ENCODE measurements around the gene HSPBAP1. TPM values are rescaled to one million over a fixed set of nuclear protein-coding genes. Genes with fewer than 3 reads are reported as not detected.
A peak's percentile ranks its signal among the peaks of the same experiment; 100 is the strongest.

Gene HSPBAP1
- total and polyA plus RNA-seq, 2 of the 4 experiments (the other 2 are of a cell fraction): 2.6 to 4.8 TPM

DNA sequence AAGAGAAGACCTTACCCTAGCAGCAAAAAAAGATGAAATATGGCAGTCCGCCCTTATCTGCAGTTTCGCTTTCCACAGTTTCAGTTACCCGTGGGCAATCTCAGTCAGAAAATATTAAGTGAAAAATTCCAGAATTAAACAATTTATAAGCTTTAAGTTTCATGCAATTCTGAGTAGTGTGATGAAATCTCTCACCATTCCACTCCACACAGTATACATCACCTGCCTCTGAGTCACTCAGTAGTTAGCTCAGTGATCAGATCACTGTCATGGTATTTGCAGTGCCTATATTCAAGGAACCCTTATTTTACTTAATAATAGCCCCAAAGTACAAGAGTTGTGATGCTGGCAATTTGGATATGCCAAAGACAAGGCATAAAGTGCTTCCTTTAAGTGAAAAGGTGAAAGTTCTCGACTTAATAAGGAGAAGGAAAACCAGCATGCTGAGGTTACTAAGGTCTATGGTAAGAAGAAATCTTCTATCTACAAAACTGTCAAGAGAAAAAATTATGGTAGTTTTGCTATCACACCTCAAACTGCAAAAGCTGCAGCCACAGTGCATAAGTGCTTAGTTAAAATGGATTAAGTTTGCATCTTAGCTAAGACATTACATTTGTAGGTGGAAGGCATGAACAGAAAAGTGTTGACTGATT lies 48.1 kb downstream of the HSPBAP1 start:
- Histone ChIP-seq H3K9me1 (ENCODE audit: insufficient read depth, low read length) (no peaks in the 10 kb centered on the region), H2AFZ (replicated peaks; ENCODE audit: low read length, poor library complexity) (no peak overlapping the region), H4K8ac (ENCODE audit: low read depth in 2 of 2, low read length in 2 of 2) (no peak overlapping the region), H3K4ac (ENCODE audit: low read depth, low read length) (no peak overlapping the region), H3K14ac (replicated peaks; ENCODE audit: low read depth, low read length) (no peak overlapping the region; the same call in 1 of the 2 replicates), H2BK15ac (ENCODE audit: low read depth, low read length) (no peak overlapping the region), H3K9ac (ENCODE audit: low read depth, low read length) (no peak overlapping the region), H3K79me1 (ENCODE audit: low read depth in 1 of 2, low read length in 2 of 2) (no peaks in the 10 kb centered on the region), H2BK5ac (ENCODE audit: low read depth, low read length, poor library complexity, severe bottlenecking) (peak overlapping the region; percentile 39), H3K23ac (ENCODE audit: low read depth, low read length) (no peak overlapping the region), H2BK20ac (ENCODE audit: low read depth, low read length) (peak overlapping the region; percentile 56; the same call in 1 of the 2 replicates), H2AK9ac (replicated peaks; ENCODE audit: low read depth, low read length, poor library complexity) (no peak overlapping the region), H3K27ac (ENCODE audit: insufficient read depth, low read length) (no peak overlapping the region), H4K91ac (ENCODE audit: insufficient read depth, low read depth, low read length) (no peak overlapping the region), H2BK120ac (ENCODE audit: low read depth, low read length) (no peak overlapping the region), H3K4me1 (ENCODE audit: control insufficient read depth, insufficient read depth, low read length) (no peaks in the 10 kb centered on the region; the same call in 1 of the 2 replicates), H3K36me3 (ENCODE audit: control insufficient read depth, insufficient read depth, low read length) (peaks cover under 1% of the 10 kb centered on the region; the same call in 1 of the 2 replicates), H4K20me1 (ENCODE audit: insufficient read depth, low read length) (no peaks in the 10 kb centered on the region), H3K18ac (ENCODE audit: low read depth, low read length) (no peak overlapping the region), H3K4me3 (ENCODE audit: insufficient read depth, low read depth, low read length) (no peak overlapping the region), H3K27me3 (ENCODE audit: control insufficient read depth, insufficient read depth, low read length) (no peaks in the 10 kb centered on the region), H3K9me3 (ENCODE audit: control insufficient read depth, insufficient read depth, low read length) (no peaks in the 10 kb centered on the region), H3K56ac (ENCODE audit: extremely low read depth, insufficient read depth, low read length) (no peak overlapping the region), H3K4me2 (ENCODE audit: low read depth, low read length) (peak overlapping the region; percentile 53; the same call in 1 of the 2 replicates), H2AK5ac (ENCODE audit: low read depth, low read length) (no peak overlapping the region), H4K5ac (ENCODE audit: low read depth, low read length) (no peak overlapping the region)
- dilution Hi-C loops (cut with HindIII; ENCODE audit: low sequenced_read_pairs, unreplicated experiment) (no loop called here), in situ Hi-C loops (cut with MboI; ENCODE audit: low sequenced_read_pairs) (no loop called here), intact Hi-C loops (cut with micrococcal nuclease) (no loop called here)
- POLR2A ChIA-PET (ENCODE audit: unreplicated experiment): no interaction called here
- WGBS, 2 experiments (ENCODE audit: extremely low coverage in 2 of 2, insufficient read length in 1 of 2): no CpG with 5 or more reads among the region's 4 CpGs
- CTCF ChIA-PET: interaction anchor here (0.6 to 2.2 kb wide), 4 partner anchors 9 to 282 kb away, joined by 3 to 6 read pairs (median 6); partner anchors contain the start of gene SEMA5B
- BruUV-seq (replicated peaks): no TSS peak
- ATAC-seq (ENCODE audit: low read depth) (peak; percentile 96), DNase-seq (peak; percentile 90)
- TF ChIP-seq CEBPB (IDR thresholded peaks at IDR 0.05; ENCODE audit: low read depth, low read length) (peak; percentile 91), FOS (IDR thresholded peaks at IDR 0.05; ENCODE audit: low read depth, low read length) (peak; percentile 64; the same call in 1 of the 2 replicates), ELK1 (IDR thresholded peaks at IDR 0.05; ENCODE audit: borderline replicate concordance, low read depth, low read length) (no peak), MAZ (IDR thresholded peaks at IDR 0.05; ENCODE audit: borderline replicate concordance, low read depth, low read length) (no peak), MXI1 (IDR thresholded peaks at IDR 0.05; ENCODE audit: borderline replicate concordance, low read depth, low read length) (no peak), BHLHE40 (IDR thresholded peaks at IDR 0.05; ENCODE audit: low read depth, low read length) (peak; percentile 52; the same call in 1 of the 2 replicates), NFE2L2 (IDR thresholded peaks at IDR 0.05; ENCODE audit: low read depth, low read length) (no peak)
